ENCODE data around the gene TMEM253. TPM values are rescaled to one million over a fixed set of nuclear protein-coding genes. Genes with fewer than 3 reads are reported as not detected.

TMEM253 gene
- total RNA-seq, 1 experiment from 2014 or later = 0.59 TPM

GRCh38 chr14:21108791-21109190, 7.9 kb downstream of the TMEM253 start (continued):
- TF ChIP-seq REST (IDR thresholded peaks at IDR 0.05; ENCODE audit: low read depth) (no peak), EZH2phosphoT487 (IDR thresholded peaks at IDR 0.05; ENCODE audit: borderline replicate concordance) (no peak), EZH2 (IDR thresholded peaks at IDR 0.05) (no peak)

GRCh38 chr14:21109377-21110138, 8.7 kb downstream of the TMEM253 start:
- Histone ChIP-seq H3K36me3 (ENCODE audit: control insufficient read depth in 1 of 2, insufficient read depth in 2 of 2, low read length in 2 of 2) (no peaks in the 10 kb centered on the region), H3K79me2 (ENCODE audit: insufficient read depth, low read length) (no peaks in the 10 kb centered on the region), H3K27ac (ENCODE audit: low read depth, low read length) (no peak overlapping the region), H3K9ac (ENCODE audit: low read length) (no peak overlapping the region), H2AFZ (ENCODE audit: low read depth, low read length, poor library complexity, severe bottlenecking) (no peak overlapping the region), H3K4me1 (ENCODE audit: control insufficient read depth in 1 of 2, insufficient read depth in 2 of 2, low read length in 2 of 2) (peaks cover 34 to 39% of the 10 kb centered on the region in 2 experiments), H3K9me2 (ENCODE audit: insufficient read depth) (no peaks in the 10 kb centered on the region), H4K20me1 (ENCODE audit: insufficient read depth) (no peaks in the 10 kb centered on the region), H3K4me3 (replicated peaks in 1 of 2; ENCODE audit: low read depth in 1 of 2, low read length in 2 of 2) (no peak overlapping the region), H3K4me2 (ENCODE audit: low read length) (no peak overlapping the region), H3K27me3 (ENCODE audit: insufficient read depth, low read length) (no peaks in the 10 kb centered on the region), H3K9me3 (ENCODE audit: control insufficient read depth in 1 of 2, insufficient read depth in 1 of 2, low read depth in 1 of 2, low read length in 2 of 2) (no peaks in the 10 kb centered on the region)
- ChIA-PET POLR2A (no interaction called here), RAD21 (ENCODE audit: low non-redundant PET in 1 of 2, low total read pairs in 2 of 2, uncharacterized antibody in 2 of 2, unreplicated experiment in 2 of 2) (no interaction called here), CTCF (interaction anchor here (0.7 to 1.0 kb wide), 2 partner anchors 19 to 41 kb away, joined by 3 read pairs; no protein-coding TSS in a partner anchor)
- DNase-seq (ENCODE audit: low read depth, low spot score) = no peak
- TF ChIP-seq CBX3 (IDR thresholded peaks at IDR 0.05; ENCODE audit: low read depth) = no peak
- no peak for TF ChIP-seq JUND (IDR thresholded peaks at IDR 0.05)
- no peak for TF ChIP-seq SRF (IDR thresholded peaks at IDR 0.05; ENCODE audit: low read depth)
- no peak for TF ChIP-seq ZFX (IDR thresholded peaks at IDR 0.05)
- no peak for TF ChIP-seq REST (IDR thresholded peaks at IDR 0.05; ENCODE audit: low read depth)
- no peak for TF ChIP-seq TCF7L2 (IDR thresholded peaks at IDR 0.05; ENCODE audit: borderline replicate concordance, extremely low read depth, insufficient read depth, insufficient read length)
- TF ChIP-seq SIN3A (IDR thresholded peaks at IDR 0.05; ENCODE audit: low read depth) = no peak
- no peak for ATAC-seq
- no TSS peak for BruUV-seq (replicated peaks)
- intact Hi-C loops (cut with micrococcal nuclease) = loop anchor here (10.0 kb wide), 1 partner anchor 255 kb away; no protein-coding TSS in a partner anchor
